ENCODE results near the gene BTNL9. TPM values are rescaled to one million over a fixed set of nuclear protein-coding genes. Genes with fewer than 3 reads are reported as not detected.
"Not testable (repeated sequence)": the region's sequence is repeated elsewhere in the genome, so short reads cannot be mapped to it uniquely, and the experiment has no call there.

Gene BTNL9
- total RNA-seq, 1 donor from 2014 or later: 38.5 TPM

- Histone ChIP-seq H3K9me3 (replicated peaks) (no peaks in the 10 kb centered on the region), H3K27ac (replicated peaks) (no peak overlapping the region), H3K36me3 (no peaks in the 10 kb centered on the region), H3K4me1 (peaks cover 9% of the 10 kb centered on the region), H3K27me3 (ENCODE audit: low read depth) (peaks cover 41% of the 10 kb centered on the region), H3K4me3 (peak overlapping the region; percentile 41)
- no peak for TF ChIP-seq CTCF (IDR thresholded peaks at IDR 0.05; ENCODE audit: borderline replicate concordance)
- DNase-seq: no peak
- intact Hi-C loops (cut with micrococcal nuclease): no loop called here
Observed at GRCh38 chr5:181100121-181100875, 60.2 kb downstream of the BTNL9 start.

GRCh38 chr5:181101030-181101641 is 61.1 kb downstream of the BTNL9 start:
- peak overlapping the region; percentile 32 for H3K4me3 ChIP-seq
- H3K9me3 ChIP-seq (replicated peaks); H3K4me1 ChIP-seq; H3K36me3 ChIP-seq; DNase-seq; intact Hi-C loops (cut with micrococcal nuclease); H3K27ac ChIP-seq (replicated peaks): not testable (repeated sequence)
- H3K27me3 ChIP-seq (ENCODE audit: low read depth): peaks cover 45% of the 10 kb centered on the region

- H3K9me3 ChIP-seq (replicated peaks); H3K4me1 ChIP-seq; DNase-seq; intact Hi-C loops (cut with micrococcal nuclease); H3K27ac ChIP-seq (replicated peaks); H3K36me3 ChIP-seq; H3K4me3 ChIP-seq: not testable (repeated sequence)
- H3K27me3 ChIP-seq (ENCODE audit: low read depth): peaks cover 54% of the 10 kb centered on the region
Observed at GRCh38 chr5:181101930-181102674, 62.0 kb downstream of the BTNL9 start.

GRCh38 chr5:181104259-181104568 is 64.1 kb downstream of the BTNL9 start:
- H3K9me3 ChIP-seq (replicated peaks); DNase-seq; H3K36me3 ChIP-seq; intact Hi-C loops (cut with micrococcal nuclease); H3K4me3 ChIP-seq; H3K27ac ChIP-seq (replicated peaks); H3K4me1 ChIP-seq: not testable (repeated sequence)
- peaks cover 69% of the 10 kb centered on the region for H3K27me3 ChIP-seq (ENCODE audit: low read depth)

- H3K9me3 ChIP-seq (replicated peaks); H3K27ac ChIP-seq (replicated peaks); H3K4me1 ChIP-seq; H3K36me3 ChIP-seq; DNase-seq; intact Hi-C loops (cut with micrococcal nuclease); H3K4me3 ChIP-seq: not testable (repeated sequence)
- peaks cover 69% of the 10 kb centered on the region for H3K27me3 ChIP-seq (ENCODE audit: low read depth)
Observed at GRCh38 chr5:181104606-181105390, 64.7 kb downstream of the BTNL9 start.

- peaks cover 69% of the 10 kb centered on the region for H3K27me3 ChIP-seq (ENCODE audit: low read depth)
- DNase-seq: no peak
Observed at GRCh38 chr5:181105391-181106025, 65.4 kb downstream of the BTNL9 start.

More at GRCh38 chr5:181105391-181106025, 65.4 kb downstream of the BTNL9 start:
- H3K27ac ChIP-seq (replicated peaks): no peak overlapping the region
- H3K4me1 ChIP-seq: peaks cover under 1% of the 10 kb centered on the region
- H3K4me3 ChIP-seq: no peak overlapping the region
- H3K9me3 ChIP-seq (replicated peaks): no peaks in the 10 kb centered on the region
- no peak for TF ChIP-seq CTCF (IDR thresholded peaks at IDR 0.05; ENCODE audit: borderline replicate concordance)
- intact Hi-C loops (cut with micrococcal nuclease): no loop called here
- no peaks in the 10 kb centered on the region for H3K36me3 ChIP-seq

Measured in left ventricle myocardium inferior (tissue), 1 donor.